OCI-LY3 (cell line): ENCODE results near the gene DNMT3A.

ENCODE experiments used
- H2AFZ ChIP-seq: fragments of 200-600, 300-600 bp; shearing (Covaris generic); 2 replicates; pipeline ENCODE4 v1.6.0; 2014; ENCODE audit warnings: antibody characterized with exemption, low read depth, low read length
- H3K27ac ChIP-seq: fragments of 200-600, 300-600 bp; sonication (generic); 2 replicates; pipeline ENCODE4 v1.5.1; 2014; ENCODE audit warnings: mild to moderate bottlenecking, low read length, moderate library complexity, mixed read lengths
- H3K27me3 ChIP-seq: fragments of 200-600, 300-600 bp; sonication (generic); 2 replicates; pipeline ENCODE4 v1.6.1; 2014; ENCODE audit warnings: low read depth, low read length, mixed read lengths
- H3K36me3 ChIP-seq: fragments of 200-600, 300-600 bp; sonication (generic); replicated peaks from 2 replicates; pipeline ENCODE3; 2014; ENCODE audit warnings: low read depth, low read length, mixed read lengths
- H3K4me1 ChIP-seq: fragments of 300-600, 200-600 bp; sonication (generic); 2 replicates; pipeline ENCODE4 v1.6.1; 2014; ENCODE audit warnings: low read length, mixed read lengths
- H3K4me2 ChIP-seq: fragments of 200-600, 300-600 bp; sonication (generic); 2 replicates; pipeline ENCODE4 v1.6.1; 2014; ENCODE audit warnings: low read length, mixed read lengths
- H3K4me3 ChIP-seq: fragments of 300-600, 200-600 bp; sonication (generic); 2 replicates; pipeline ENCODE4 v1.5.1; 2014; ENCODE audit warnings: antibody characterized with exemption, mild to moderate bottlenecking, low read length, moderate library complexity
- H3K79me2 ChIP-seq: fragments of 300-600, 200-600 bp; shearing (Covaris generic); 2 replicates; pipeline ENCODE4 v1.6.1; 2014; ENCODE audit warnings: mild to moderate bottlenecking, low read length, mixed read lengths
- H3K9ac ChIP-seq: fragments of 300-600, 200-600 bp; shearing (Covaris generic); 2 replicates; pipeline ENCODE4 v1.6.0; 2014; ENCODE audit warnings: mild to moderate bottlenecking, low read length, moderate library complexity
- H3K9me3 ChIP-seq: fragments of 200-600, 300-600 bp; shearing (Covaris generic); 2 replicates; pipeline ENCODE4 v1.6.1; 2014; ENCODE audit warnings: low read length, mixed read lengths; ENCODE audit not compliant: insufficient read depth
- H4K20me1 ChIP-seq: fragments of 200-600, 300-600 bp; sonication (generic); 2 replicates; pipeline ENCODE4 v1.6.1; 2016; ENCODE audit warnings: low read length, mixed read lengths; ENCODE audit not compliant: insufficient read depth
- EZH2phosphoT487 ChIP-seq: fragments of 200-600 bp; shearing (Covaris generic); IDR thresholded peaks from 2 replicates; pipeline ENCODE4 v1.6.1; 2018; ENCODE audit warnings: antibody characterized with exemption, mixed run types, low read depth
- TF ChIP-seq, protein P1 (sequence below): fragments of 200-600, 300-600 bp; sonication (generic); IDR thresholded peaks from 2 replicates; pipeline ENCODE4 v1.5.1; 2014; ENCODE audit warnings: antibody characterized with exemption, low read length, low read depth

Gene DNMT3A

DNA sequence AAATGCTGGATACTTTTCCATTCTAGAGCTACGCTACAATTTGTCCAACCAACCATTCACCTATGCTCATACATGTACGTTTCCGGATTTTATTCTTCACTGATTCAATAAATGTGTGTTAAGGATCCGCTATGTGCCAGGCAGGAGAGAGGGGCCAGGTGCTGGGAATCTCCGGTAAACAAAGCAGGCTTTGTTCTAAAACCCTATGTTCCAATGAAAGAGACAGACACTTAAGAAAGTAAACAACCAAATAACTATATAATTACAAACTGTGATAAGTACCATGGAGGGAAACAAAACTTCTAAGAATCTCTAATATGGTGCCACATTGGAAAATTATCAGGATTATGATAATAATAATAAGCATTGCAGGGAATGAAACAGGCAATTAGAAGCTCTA is 151.2 kb downstream of the DNMT3A start:
- H3K36me3 ChIP-seq, result no peaks in the 10 kb centered on the region
- H3K27ac ChIP-seq, result no peak overlapping the region
- H4K20me1 ChIP-seq, result no peaks in the 10 kb centered on the region
- no peak overlapping the region for H3K4me2 ChIP-seq
- no peak for TF ChIP-seq EZH2phosphoT487
- TF ChIP-seq, protein P1, sequence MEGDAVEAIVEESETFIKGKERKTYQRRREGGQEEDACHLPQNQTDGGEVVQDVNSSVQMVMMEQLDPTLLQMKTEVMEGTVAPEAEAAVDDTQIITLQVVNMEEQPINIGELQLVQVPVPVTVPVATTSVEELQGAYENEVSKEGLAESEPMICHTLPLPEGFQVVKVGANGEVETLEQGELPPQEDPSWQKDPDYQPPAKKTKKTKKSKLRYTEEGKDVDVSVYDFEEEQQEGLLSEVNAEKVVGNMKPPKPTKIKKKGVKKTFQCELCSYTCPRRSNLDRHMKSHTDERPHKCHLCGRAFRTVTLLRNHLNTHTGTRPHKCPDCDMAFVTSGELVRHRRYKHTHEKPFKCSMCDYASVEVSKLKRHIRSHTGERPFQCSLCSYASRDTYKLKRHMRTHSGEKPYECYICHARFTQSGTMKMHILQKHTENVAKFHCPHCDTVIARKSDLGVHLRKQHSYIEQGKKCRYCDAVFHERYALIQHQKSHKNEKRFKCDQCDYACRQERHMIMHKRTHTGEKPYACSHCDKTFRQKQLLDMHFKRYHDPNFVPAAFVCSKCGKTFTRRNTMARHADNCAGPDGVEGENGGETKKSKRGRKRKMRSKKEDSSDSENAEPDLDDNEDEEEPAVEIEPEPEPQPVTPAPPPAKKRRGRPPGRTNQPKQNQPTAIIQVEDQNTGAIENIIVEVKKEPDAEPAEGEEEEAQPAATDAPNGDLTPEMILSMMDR, result no peak
- H3K9me3 ChIP-seq, result no peaks in the 10 kb centered on the region
- no peaks in the 10 kb centered on the region for H3K79me2 ChIP-seq
- H3K27me3 ChIP-seq, result peaks cover 9% of the 10 kb centered on the region
- no peaks in the 10 kb centered on the region for H3K4me1 ChIP-seq
- H3K4me3 ChIP-seq, result no peak overlapping the region
- no peak overlapping the region for H3K9ac ChIP-seq
- H2AFZ ChIP-seq, result no peak overlapping the region

DNA sequence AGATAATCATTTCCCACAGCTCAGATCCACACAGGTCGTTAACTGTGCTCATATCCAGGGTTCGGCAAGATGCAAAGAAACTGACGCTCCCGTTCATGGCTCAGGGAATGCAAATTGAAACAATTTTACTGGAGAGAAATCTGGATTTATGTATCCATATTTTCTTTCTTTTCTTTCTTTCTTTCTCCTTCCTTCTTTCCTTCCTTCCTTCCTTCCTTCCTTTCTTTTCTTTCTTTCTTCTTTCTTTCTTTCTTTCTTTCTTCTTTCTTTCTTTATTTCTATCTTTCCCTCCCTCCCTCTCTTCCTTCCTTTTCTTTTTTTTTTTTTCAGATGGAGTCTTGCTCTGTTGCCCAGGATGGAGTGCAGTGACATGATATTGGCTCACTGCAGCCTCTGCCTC is 153.3 kb downstream of the DNMT3A start:
- H3K79me2 ChIP-seq, result no peaks in the 10 kb centered on the region
- no peak overlapping the region for H3K4me3 ChIP-seq
- no peak overlapping the region for H2AFZ ChIP-seq
- H3K27me3 ChIP-seq, result peaks cover 9% of the 10 kb centered on the region
- no peaks in the 10 kb centered on the region for H4K20me1 ChIP-seq
- H3K9me3 ChIP-seq, result no peaks in the 10 kb centered on the region
- H3K36me3 ChIP-seq, result no peaks in the 10 kb centered on the region
- H3K4me2 ChIP-seq, result no peak overlapping the region
- no peak for TF ChIP-seq EZH2phosphoT487
- TF ChIP-seq, protein P1, result no peak
- no peak overlapping the region for H3K9ac ChIP-seq
- no peaks in the 10 kb centered on the region for H3K4me1 ChIP-seq
- no peak overlapping the region for H3K27ac ChIP-seq

DNA sequence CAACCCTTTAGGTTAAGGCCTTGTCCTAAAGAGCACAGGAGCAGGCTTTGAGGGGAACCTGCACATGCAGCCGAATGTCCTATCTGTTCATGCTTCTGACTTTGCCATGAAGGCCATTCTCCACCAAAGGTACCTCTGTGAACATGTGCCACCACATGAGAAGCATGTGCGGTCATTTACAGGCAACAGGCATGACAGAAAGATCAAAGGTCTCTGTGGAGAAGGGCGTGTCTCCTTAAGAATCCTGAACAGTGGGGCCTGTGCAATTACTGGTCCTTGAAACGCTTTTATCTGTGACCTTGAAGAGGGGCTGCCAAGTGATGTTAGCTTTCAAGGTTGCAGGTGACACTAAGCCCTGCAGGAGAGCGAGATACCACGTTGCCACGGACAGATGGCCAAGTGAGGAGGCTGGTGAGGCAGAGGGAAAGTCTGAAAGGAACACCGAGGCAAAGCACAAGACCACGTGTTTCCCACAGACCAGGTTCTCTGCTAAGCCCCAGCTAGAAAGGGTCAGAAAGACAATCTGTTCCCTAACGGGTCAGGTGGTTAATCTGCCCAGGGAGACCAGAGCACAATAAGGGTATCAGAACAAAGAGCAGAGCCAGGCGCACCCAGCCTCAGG is 153.9 kb downstream of the DNMT3A start:
- Histone ChIP-seq H3K79me2 (no peaks in the 10 kb centered on the region), H4K20me1 (no peaks in the 10 kb centered on the region), H3K4me1 (no peaks in the 10 kb centered on the region), H2AFZ (no peak overlapping the region), H3K4me3 (no peak overlapping the region), H3K27me3 (peaks cover 9% of the 10 kb centered on the region), H3K36me3 (no peaks in the 10 kb centered on the region), H3K9ac (no peak overlapping the region), H3K27ac (no peak overlapping the region), H3K4me2 (no peak overlapping the region), H3K9me3 (no peaks in the 10 kb centered on the region)
- TF ChIP-seq EZH2phosphoT487, result no peak
- TF ChIP-seq, protein P1, result no peak

DNA sequence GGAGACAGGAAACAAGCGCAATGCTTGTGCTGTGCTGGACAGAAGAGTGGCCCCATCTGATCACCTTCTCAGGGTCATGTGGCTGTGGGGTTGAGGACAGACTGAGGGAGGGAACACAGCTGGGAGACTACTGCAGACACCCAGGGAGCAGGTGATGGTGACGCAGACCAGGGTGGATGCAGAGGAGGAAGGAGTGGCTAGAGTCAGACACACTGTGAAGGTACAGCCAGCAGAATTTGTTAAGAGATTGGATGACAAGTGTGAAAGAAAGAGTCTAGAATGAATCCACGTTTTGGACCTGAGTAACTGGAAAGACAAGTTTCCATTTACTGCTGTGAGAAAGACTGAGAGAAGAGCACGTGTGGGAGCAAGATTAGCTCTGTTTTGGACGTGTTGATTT is 157.5 kb downstream of the DNMT3A start:
- no peaks in the 10 kb centered on the region for H3K79me2 ChIP-seq
- H3K4me1 ChIP-seq, result no peaks in the 10 kb centered on the region
- H3K36me3 ChIP-seq, result no peaks in the 10 kb centered on the region
- H3K4me2 ChIP-seq, result no peak overlapping the region
- H4K20me1 ChIP-seq, result no peaks in the 10 kb centered on the region
- H3K27me3 ChIP-seq, result peaks cover 17% of the 10 kb centered on the region
- TF ChIP-seq EZH2phosphoT487, result no peak
- TF ChIP-seq, protein P1, result no peak
- H3K9ac ChIP-seq, result no peak overlapping the region
- no peak overlapping the region for H2AFZ ChIP-seq
- no peak overlapping the region for H3K4me3 ChIP-seq
- H3K9me3 ChIP-seq, result no peaks in the 10 kb centered on the region
- H3K27ac ChIP-seq, result no peak overlapping the region
